HG03159 (cell line): ENCODE data around the gene DUS2.
"Not testable (repeated sequence)": the region's sequence is repeated elsewhere in the genome, so short reads cannot be mapped to it uniquely, and the experiment has no call there.

Source experiments
- ATAC-seq: cut with Tn5 transposase; IDR thresholded peaks from one replicate; pipeline ENCODE4 v1.9.1; 2021; ENCODE audit warnings: mild to moderate bottlenecking, moderate library complexity; ENCODE audit not compliant: unreplicated experiment

The DUS2 gene

DNA sequence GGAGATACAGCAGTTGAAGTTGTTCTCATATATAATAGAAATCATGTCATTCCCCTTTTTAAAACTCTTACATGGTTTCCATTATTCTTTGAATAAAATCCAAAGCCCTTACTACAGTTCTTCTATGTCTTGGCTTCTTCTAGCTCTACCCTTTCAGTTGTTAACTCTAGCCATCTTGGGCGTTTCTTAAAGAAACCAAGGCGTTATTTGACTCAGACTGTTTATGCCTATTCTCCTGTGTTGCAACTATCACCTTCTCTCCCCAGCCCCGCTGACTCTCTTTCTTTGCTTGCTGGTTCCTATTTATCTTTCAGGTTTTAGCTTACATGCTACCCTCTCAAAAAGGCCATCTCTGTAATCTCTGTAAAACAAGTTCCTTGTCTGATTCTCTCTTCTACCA, 94.8 kb downstream of the DUS2 start:
- no peak for ATAC-seq

DNA sequence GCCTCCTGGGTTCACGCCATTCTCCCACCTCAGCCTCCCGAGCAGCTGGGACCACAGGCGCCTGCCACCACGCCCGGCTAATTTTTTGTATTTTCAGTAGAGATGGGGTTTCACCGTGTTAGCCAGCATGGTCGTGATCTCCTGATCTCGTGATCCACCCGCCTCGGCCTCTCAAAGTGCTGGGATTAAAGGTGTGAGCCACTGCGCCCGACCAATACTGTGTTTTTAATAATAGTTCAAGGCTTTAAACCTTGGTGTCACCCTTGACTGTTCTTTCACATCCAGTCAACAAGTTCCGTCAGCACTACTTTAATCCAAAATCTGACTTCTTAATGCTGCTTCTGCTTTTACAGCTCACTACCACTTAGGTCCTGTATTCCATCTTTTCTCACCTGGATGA, 95.9 kb downstream of the DUS2 start:
- ATAC-seq = not testable (repeated sequence)

DNA sequence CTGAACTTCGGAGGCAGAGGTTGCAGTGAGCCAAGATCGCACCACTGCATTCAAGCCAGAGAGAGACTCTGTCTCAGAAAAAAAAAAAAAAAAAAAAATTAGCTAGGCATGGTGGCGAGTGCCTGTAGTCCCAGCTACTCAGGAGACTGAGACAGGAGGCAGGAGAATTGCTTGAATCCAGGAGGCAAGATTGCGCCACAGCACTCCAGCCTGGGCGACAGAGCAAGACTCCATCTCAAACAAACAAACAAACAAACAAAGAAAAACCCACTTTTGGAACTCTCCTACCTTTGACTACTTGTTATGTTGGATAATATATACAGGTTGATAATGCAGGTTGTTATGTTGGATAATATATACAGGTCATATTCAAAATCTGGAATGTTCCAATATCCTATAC, 97.4 kb downstream of the DUS2 start:
- ATAC-seq = not testable (repeated sequence)

DNA sequence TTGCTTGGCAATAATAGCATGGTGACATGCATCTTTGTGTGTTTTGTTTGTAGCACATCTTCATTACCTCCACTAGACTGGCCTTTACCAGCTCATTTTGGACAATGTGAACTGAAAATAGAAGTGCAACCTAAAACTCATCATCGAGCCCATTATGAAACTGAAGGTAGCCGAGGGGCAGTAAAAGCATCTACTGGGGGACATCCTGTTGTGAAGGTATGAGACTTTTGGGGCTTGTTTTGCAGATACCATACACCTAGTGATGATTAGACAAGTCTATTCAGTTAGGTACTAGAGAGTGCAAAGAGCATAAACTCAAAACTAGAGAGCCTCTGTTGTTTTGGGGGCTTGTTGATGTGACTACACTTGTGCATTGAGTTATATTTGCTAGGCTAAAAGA, 103.3 kb downstream of the DUS2 start:
- ATAC-seq = peak; percentile 64

DNA sequence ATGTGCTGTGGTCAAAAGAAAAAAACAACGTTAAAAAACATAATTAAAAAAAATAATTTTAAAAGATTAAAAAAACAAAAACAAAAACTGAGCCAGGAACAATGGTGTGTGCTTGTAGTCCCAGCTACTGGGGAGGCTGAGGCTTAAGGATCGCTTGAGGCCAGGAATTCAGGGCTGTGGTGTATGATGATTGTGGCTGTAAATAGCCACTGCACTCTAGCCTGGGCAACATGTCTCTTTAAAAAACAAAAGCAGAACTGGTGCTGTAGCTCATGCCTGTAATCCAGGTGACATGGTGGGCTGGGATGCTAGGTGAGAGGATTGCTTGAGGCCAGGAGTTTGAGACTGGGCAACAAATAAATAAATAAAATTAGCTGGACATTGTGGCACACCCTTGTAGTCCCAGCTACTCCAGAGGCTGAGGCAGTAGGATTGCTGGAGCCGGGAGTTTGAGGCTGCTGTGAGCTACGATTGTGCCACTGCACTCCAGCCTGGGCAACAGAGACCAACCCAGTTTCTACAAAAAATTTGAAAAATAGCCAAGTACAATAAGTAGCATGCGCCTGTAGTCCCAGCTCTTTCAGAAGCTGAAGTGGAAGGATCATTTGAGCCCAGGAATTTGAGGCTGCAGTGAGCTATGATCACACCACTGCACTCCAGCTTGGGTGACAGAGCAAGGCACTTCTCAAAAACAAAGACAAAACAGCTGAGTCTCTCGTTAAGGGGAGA, 105.7 kb downstream of the DUS2 start:
- ATAC-seq = no peak
